HEK293 (cell line): ENCODE results near the gene TEKTIP1.

Experiments
- CTCF ChIA-PET: fragments of 350-600 bp; formaldehyde crosslinking; extraction: SDS; loops from one replicate; lab custom pipeline; 2021; ENCODE audit warnings: antibody characterized with exemption; lab: Yijun Ruan, JAX
- POLR2A ChIA-PET: fragments of 300-600 bp; formaldehyde crosslinking; extraction: SDS; loops from one replicate; lab custom pipeline; 2020; ENCODE audit warnings: antibody characterized with exemption, inconsistent platforms; lab: Yijun Ruan, JAX
- H3K27ac ChIP-seq: fragments of 200-500 bp; sonication (Bioruptor generic); 2 replicates; pipeline ENCODE4 v1.5.1; 2014; ENCODE audit warnings: low read depth, low read length, control low read depth, inconsistent platforms; ENCODE audit errors: extremely low read depth
- H3K36me3 ChIP-seq, 2 experiments: fragments of 200-500 bp in 1 of 2; sonication (Bioruptor generic) in 1 of 2; 1 replicate in 1 of 2; 2 replicates in 1 of 2; pipeline ENCODE4 v1.5.1; 2014 to 2017; ENCODE audit warnings: inconsistent platforms in 2 of 2, low read length in 2 of 2; ENCODE audit not compliant: control insufficient read depth in 2 of 2, insufficient read depth in 1 of 2
- H3K4me1 ChIP-seq: fragments of 200-500 bp; sonication (Bioruptor generic); 2 replicates; pipeline ENCODE4 v1.5.1; 2014; ENCODE audit warnings: mild to moderate bottlenecking, low read length, inconsistent platforms; ENCODE audit not compliant: control insufficient read depth, insufficient read depth
- H3K4me3 ChIP-seq: 2 replicates; pipeline ENCODE4 v1.5.1; 2011; ENCODE audit warnings: low read depth, mild to moderate bottlenecking, control low read depth, low read length, moderate library complexity
- H3K9me3 ChIP-seq: fragments of 200-500 bp; sonication (Bioruptor generic); 2 replicates; pipeline ENCODE4 v1.5.1; 2014; ENCODE audit warnings: low read depth, low read length, inconsistent platforms; ENCODE audit not compliant: control insufficient read depth, insufficient read depth
- KLF9 ChIP-seq: fragments of 450-650 bp; formaldehyde crosslinking; IDR thresholded peaks from 2 replicates; pipeline ENCODE4 v1.5.1; 2016; ENCODE audit warnings: missing biosample characterization, missing genetic modification characterization, low read depth
- ZBTB20 ChIP-seq: fragments of 450-650 bp; formaldehyde crosslinking; IDR thresholded peaks from 2 replicates; pipeline ENCODE4 v1.5.1; 2016; ENCODE audit warnings: missing biosample characterization, missing genetic modification characterization
- ZFP37 ChIP-seq: fragments of 450-650 bp; formaldehyde crosslinking; IDR thresholded peaks from 2 replicates; pipeline ENCODE4 v1.5.1; 2016; ENCODE audit warnings: missing biosample characterization, missing genetic modification characterization
- ZIC2 ChIP-seq: fragments of 450-650 bp; formaldehyde crosslinking; IDR thresholded peaks from 2 replicates; pipeline ENCODE4 v1.5.1; 2016; ENCODE audit warnings: missing biosample characterization, missing genetic modification characterization
- ZNF112 ChIP-seq: fragments of 450-650 bp; formaldehyde crosslinking; IDR thresholded peaks from 2 replicates; pipeline ENCODE4 v1.5.0; 2017; ENCODE audit warnings: missing biosample characterization, missing genetic modification characterization
- ZNF175 ChIP-seq: fragments of 450-650 bp; formaldehyde crosslinking; IDR thresholded peaks from 2 replicates; pipeline ENCODE4 v1.5.1; 2016; ENCODE audit warnings: missing biosample characterization, missing genetic modification characterization
- ZNF18 ChIP-seq: fragments of 450-650 bp; formaldehyde crosslinking; IDR thresholded peaks from 2 replicates; pipeline ENCODE4 v1.5.1; 2016; ENCODE audit warnings: missing biosample characterization, missing genetic modification characterization
- ZNF280C ChIP-seq: fragments of 450-650 bp; formaldehyde crosslinking; IDR thresholded peaks from 2 replicates; pipeline ENCODE4 v1.5.1; 2016; ENCODE audit warnings: missing biosample characterization, missing genetic modification characterization
- ZNF311 ChIP-seq: fragments of 450-650 bp; formaldehyde crosslinking; IDR thresholded peaks from 2 replicates; pipeline ENCODE4 v1.5.1; 2017; ENCODE audit warnings: missing biosample characterization, missing genetic modification characterization, borderline replicate concordance
- ZNF354C ChIP-seq: fragments of 450-650 bp; formaldehyde crosslinking; IDR thresholded peaks from 2 replicates; pipeline ENCODE4 v1.5.1; 2016; ENCODE audit warnings: missing biosample characterization, missing genetic modification characterization, low read depth, borderline replicate concordance
- ZNF362 ChIP-seq: fragments of 450-650 bp; formaldehyde crosslinking; IDR thresholded peaks from 2 replicates; pipeline ENCODE4 v1.5.1; 2016; ENCODE audit warnings: missing biosample characterization, missing genetic modification characterization
- ZNF560 ChIP-seq: fragments of 450-650 bp; formaldehyde crosslinking; IDR thresholded peaks from 2 replicates; pipeline ENCODE4 v1.5.1; 2017; ENCODE audit warnings: missing biosample characterization, missing genetic modification characterization, borderline replicate concordance
- ZNF600 ChIP-seq: fragments of 450-650 bp; formaldehyde crosslinking; IDR thresholded peaks from 2 replicates; pipeline ENCODE4 v1.5.1; 2016; ENCODE audit warnings: missing biosample characterization, missing genetic modification characterization
- ZNF639 ChIP-seq: fragments of 450-650 bp; formaldehyde crosslinking; IDR thresholded peaks from 2 replicates; pipeline ENCODE4 v1.5.1; 2016; ENCODE audit warnings: missing biosample characterization, missing genetic modification characterization
- ZNF654 ChIP-seq: fragments of 450-650 bp; formaldehyde crosslinking; IDR thresholded peaks from 2 replicates; pipeline ENCODE4 v1.5.1; 2016; ENCODE audit warnings: low read depth, missing biosample characterization, missing genetic modification characterization
- ZNF664 ChIP-seq: fragments of 450-650 bp; formaldehyde crosslinking; IDR thresholded peaks from 2 replicates; pipeline ENCODE4 v1.5.1; 2016; ENCODE audit warnings: missing biosample characterization, missing genetic modification characterization
- ZSCAN16 ChIP-seq: fragments of 450-650 bp; formaldehyde crosslinking; IDR thresholded peaks from 2 replicates; pipeline ENCODE4 v1.5.1; 2016; ENCODE audit warnings: missing biosample characterization, missing genetic modification characterization
- ZSCAN23 ChIP-seq: fragments of 450-650 bp; formaldehyde crosslinking; IDR thresholded peaks from 2 replicates; pipeline ENCODE4 v1.5.1; 2016; ENCODE audit warnings: missing biosample characterization, missing genetic modification characterization
- TF ChIP-seq, protein P1 (sequence below): fragments of 450-650 bp; formaldehyde crosslinking; IDR thresholded peaks from 2 replicates; pipeline ENCODE4 v1.5.1; 2016; ENCODE audit warnings: missing biosample characterization, missing genetic modification characterization, low read depth

TEKTIP1 gene

DNA sequence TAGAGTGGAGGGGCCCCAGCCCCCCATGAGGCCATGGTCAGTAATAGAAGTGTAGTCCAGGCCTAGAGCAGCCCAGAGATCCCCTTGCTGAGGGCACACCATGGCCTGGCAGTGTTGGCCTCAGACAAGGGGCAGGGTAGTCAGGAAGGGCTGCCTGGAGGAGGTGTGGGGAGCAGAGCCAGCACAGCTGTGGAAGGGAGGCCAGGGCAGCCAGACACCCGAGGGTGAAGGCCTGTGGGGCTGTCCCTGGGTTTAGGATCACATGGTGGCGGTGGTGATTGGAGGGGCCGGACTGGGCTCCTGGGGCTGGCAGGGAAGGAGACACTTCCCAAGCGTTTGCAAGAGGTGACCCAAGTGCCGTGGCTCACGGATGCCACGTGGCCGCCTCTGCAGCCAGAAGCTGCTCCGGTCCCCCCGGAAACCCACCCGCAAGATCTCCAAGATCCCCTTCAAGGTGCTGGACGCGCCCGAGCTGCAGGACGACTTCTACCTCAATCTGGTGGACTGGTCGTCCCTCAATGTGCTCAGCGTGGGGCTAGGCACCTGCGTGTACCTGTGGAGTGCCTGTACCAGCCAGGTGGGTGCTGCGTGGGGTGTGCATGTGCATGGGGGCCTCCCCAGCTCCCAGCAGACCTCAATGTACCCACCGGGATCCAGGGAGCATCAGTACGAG, 11.6 kb upstream of the TEKTIP1 start:
- Histone ChIP-seq H3K36me3 (peaks cover 0 to 80% of the 10 kb centered on the region in 2 experiments; a peak in 2 of 3 replicates), H3K4me1 (no peaks in the 10 kb centered on the region), H3K9me3 (no peaks in the 10 kb centered on the region), H3K4me3 (no peak overlapping the region), H3K27ac (no peak overlapping the region)
- TF ChIP-seq ZNF112 (no peak), ZIC2 (no peak), ZSCAN23 (no peak), KLF9 (no peak), ZNF280C (tag by site-specific recombination) (no peak), ZNF311 (no peak), ZNF560 (tag by site-specific recombination) (no peak), ZSCAN16 (tag by site-specific recombination) (no peak), ZNF175 (no peak), ZNF639 (no peak), ZNF654 (no peak), ZNF600 (tag by site-specific recombination) (no peak), ZNF664 (tag by site-specific recombination) (no peak), ZBTB20 (tag by site-specific recombination) (no peak), ZFP37 (tag by site-specific recombination) (no peak), ZNF18 (tag by site-specific recombination) (no peak), ZNF362 (tag by site-specific recombination) (no peak), ZNF354C (tag by site-specific recombination) (no peak)
- TF ChIP-seq, protein P1, sequence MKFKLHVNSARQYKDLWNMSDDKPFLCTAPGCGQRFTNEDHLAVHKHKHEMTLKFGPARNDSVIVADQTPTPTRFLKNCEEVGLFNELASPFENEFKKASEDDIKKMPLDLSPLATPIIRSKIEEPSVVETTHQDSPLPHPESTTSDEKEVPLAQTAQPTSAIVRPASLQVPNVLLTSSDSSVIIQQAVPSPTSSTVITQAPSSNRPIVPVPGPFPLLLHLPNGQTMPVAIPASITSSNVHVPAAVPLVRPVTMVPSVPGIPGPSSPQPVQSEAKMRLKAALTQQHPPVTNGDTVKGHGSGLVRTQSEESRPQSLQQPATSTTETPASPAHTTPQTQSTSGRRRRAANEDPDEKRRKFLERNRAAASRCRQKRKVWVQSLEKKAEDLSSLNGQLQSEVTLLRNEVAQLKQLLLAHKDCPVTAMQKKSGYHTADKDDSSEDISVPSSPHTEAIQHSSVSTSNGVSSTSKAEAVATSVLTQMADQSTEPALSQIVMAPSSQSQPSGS (tag by site-specific recombination), result no peak
- POLR2A ChIA-PET, result interaction anchor here (1.1 kb wide), 1 partner anchor 14 kb away, joined by 3 read pairs; no protein-coding TSS in a partner anchor
- CTCF ChIA-PET, result interaction anchor here (1.3 kb wide), 1 partner anchor 11 kb away, joined by 7 read pairs; no protein-coding TSS in a partner anchor
